GM21576 (cell line): ENCODE results near the gene STK32A.
"Not testable (repeated sequence)": the region's sequence is repeated elsewhere in the genome, so short reads cannot be mapped to it uniquely, and the experiment has no call there.

Experiments used
- ATAC-seq: cut with Tn5 transposase; IDR thresholded peaks from one replicate; pipeline ENCODE4 v1.9.1; 2021; ENCODE audit warnings: mild to moderate bottlenecking, moderate library complexity; ENCODE audit not compliant: unreplicated experiment

Gene STK32A

DNA sequence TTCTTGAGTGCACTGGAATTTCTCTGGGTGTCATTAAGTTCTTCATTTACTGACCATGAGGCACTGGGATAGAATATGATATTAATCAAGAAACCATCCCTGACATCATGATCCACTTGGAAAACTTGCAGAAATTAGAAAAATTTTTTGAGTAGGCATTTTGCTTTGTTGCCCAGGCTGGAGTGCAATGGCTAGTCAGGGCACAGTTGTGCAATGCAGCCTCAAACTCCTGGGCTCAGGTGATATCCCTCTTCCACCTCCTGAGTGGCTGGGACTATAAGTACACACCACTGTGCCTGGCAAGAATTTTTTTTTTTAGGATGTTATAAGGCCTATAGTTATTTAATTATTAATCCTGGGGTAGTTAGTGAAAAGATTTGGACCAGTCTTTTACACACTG, 106.5 kb downstream of the STK32A start:
- ATAC-seq, result no peak

DNA sequence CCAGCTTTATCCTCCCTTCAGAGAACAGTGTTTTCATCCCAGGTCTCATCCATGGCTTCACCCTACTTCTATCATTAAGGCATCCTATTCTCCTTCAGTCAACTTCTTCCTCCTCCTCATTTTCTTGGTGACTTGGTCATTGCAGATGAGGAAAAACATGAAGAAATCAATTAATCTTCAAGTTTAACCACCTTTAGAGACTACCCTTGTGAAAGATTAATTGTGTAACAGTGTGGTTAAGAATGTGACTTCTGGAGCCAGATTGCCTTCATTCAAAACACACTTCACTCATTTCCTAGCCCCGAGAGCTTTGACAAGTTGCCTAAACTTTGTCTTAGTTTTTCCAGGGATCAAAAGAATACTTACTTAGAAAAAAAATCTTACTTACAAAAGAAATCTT, 110.0 kb downstream of the STK32A start:
- ATAC-seq, result no peak

DNA sequence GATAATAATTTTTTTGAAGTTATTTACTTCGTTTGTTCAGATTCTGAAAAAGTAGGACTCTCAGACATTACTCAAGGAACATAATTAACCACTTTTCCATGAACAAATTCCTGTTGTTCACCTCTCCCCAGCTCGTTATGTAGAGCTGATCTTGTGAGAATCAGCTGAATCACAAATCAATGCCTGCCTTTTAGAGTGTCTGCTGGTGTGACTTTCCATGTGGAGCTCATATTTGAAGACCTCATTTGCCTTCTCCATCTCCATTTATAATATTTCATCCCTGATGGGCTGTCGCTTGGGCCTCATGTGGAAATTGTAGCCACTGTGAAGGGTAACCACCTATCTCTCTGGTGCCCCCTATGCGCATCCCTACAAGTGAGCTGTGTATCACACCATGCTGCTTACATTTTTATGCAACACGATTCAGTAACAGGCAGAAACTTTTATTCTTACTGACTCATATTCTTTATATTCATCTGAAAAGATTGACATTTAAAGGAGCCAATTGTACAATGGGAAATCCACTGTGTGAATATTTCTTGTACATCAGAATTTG, 111.3 kb downstream of the STK32A start:
- ATAC-seq, result no peak

DNA sequence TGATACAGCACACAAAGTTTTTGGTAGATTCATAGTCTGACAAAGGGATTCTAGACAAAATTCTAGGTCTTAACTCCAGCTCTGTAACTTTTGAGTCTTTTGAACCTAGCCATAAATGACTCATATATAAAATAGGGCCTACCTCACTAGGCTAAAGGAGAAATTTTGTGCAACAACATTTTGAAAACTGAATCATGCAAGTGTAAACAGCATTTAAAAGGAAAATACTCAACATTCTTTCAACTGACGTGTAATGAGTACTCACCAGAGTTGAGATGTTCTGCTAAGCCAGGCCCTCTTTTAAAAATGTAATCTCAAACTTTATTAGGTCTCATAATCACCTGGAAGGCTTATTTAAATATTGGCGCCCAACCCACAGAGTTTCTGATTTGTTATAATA, 113.2 kb downstream of the STK32A start:
- no peak for ATAC-seq

DNA sequence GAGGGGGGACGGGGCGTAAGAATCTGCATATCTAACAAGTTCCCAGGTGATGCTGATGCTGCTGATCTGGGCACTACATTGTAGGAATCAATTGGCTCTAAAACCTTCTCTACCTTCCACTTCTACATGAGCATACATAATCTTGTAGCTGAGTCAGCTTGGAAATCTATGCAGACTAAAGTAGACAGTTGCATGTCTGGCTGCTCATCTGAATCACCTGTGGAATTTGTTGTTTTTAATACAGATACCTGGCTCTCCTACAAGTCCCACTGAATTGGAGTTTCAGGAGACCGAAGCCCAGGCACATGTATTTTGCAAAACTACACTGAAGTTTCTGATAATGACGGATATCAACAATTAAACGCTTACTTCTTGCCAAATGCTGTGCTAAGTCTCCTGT, 113.6 kb downstream of the STK32A start:
- ATAC-seq, result no peak

DNA sequence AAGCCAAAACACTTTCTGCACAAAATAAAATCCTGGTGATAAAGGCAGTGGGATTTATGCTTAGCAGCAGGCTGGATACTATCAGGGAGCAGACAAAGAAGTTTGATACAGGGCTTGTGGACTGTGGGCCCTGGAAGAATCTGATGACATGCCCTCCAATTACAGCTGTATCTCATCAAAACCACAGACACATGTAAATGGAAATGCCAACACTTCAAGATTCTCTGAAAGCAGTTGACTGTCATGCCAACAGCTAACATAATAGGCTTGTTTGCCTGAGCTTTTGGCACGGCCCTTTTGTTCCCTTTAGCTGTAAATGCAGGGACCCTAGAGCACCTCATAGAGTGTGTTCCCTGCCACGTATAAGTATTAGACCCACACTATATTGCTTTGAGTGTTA, 114.4 kb downstream of the STK32A start:
- no peak for ATAC-seq

DNA sequence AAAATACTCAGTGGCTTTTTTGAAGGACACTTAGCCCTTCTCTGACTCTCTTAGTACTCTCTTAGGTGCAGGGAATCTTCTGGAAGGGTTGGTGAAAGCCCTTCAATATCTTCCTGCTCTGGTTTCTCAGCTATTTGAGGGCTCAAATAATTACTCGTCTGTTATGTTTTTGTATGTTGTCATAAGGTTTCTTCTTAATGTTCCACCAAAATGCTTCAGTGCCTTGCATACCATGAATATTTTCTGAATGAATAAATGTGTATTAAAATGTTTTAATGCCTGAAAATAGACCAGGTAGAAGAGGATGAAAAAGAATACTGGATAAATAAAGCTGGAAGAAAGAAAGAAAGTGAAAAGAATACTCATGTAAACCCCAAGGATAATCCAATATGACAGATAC, 124.3 kb downstream of the STK32A start:
- no peak for ATAC-seq

DNA sequence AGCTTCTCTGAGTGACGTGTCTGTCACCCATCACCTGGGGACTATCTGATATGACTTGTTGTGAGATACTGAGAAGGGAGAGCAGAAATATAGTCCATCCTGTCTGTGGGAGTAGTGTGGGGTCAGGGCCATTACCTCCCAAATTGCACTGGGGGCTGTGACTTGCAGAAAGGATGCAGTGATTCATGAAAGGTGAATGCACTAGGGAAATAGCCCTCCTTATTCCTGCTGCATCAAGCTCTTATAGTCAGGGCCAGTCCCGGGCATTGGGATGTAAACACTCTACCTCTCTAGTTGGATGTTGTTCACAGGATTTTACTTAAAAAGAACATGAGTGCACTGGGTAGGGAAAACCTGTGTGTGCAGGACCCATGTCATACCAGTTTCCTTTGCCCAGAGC, 124.8 kb downstream of the STK32A start:
- ATAC-seq, result no peak

DNA sequence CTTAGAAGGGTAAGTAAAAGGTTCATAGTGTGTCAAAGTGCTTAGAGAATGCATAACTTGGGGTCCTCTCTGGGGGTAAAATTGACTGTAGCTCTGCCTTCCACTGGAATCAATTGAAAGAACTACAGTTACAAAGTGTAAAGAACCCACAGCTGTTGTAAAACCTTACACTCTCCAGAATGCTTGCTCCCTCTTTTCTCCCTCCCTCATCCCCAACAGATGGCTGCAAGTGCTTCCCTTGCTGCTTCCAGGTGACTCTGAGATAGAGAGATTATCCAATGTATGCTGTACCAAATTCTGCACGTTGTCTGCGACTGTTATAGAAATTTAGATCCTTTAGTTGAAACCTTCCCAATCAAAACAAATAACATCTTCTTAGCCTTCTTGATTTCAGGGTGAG, 126.0 kb downstream of the STK32A start:
- no peak for ATAC-seq

DNA sequence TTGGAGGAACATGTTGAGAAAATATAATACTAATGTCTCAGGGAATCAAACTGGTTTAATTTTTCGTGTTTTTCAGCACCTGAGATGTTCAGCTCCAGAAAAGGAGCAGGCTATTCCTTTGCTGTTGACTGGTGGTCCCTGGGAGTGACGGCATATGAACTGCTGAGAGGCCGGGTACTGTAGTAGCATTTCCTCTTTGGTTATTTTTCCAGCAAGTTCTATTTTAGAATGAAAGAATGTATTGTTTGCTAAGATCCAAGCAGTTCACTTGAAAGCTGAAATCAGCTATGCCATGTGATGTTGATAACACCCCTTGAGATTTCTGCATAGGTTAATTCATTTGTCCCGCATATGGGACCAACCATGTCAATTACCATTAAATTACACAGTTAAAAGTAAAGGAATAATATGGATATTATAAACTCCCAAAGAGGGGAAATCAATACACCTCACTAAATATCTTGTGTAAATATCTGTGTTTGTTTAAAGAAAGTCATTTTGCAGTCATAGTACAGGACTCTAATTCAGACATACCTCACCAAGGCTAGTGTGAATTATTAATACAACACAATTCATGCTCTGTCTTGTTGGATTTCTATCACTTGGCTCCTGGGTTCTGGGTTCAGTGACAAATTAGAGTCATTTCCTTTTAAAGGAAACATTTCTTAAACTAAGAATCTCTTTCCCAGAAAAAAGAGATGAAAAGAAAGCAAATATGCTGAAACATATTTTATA, 126.8 kb downstream of the STK32A start:
- no peak for ATAC-seq

DNA sequence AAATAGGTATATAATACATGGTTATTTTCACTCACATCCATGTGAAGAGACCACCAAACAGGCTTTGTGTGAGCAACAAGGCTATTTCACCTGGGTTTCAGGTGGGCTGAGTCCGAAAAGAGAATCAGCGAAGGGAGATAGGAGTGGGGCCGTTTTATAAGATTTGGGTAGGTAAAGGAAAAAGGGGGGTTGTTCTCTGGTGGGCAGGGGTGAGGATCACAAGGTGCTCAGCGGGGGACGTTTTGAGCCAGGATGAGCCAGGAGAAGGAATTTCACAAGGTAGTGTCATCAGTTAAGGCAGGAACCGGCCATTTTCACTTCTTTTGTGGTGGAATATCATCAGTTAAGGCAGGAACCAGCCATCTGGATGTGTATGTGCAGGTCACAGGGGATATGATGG, 132.6 kb downstream of the STK32A start:
- ATAC-seq, result not testable (repeated sequence)

DNA sequence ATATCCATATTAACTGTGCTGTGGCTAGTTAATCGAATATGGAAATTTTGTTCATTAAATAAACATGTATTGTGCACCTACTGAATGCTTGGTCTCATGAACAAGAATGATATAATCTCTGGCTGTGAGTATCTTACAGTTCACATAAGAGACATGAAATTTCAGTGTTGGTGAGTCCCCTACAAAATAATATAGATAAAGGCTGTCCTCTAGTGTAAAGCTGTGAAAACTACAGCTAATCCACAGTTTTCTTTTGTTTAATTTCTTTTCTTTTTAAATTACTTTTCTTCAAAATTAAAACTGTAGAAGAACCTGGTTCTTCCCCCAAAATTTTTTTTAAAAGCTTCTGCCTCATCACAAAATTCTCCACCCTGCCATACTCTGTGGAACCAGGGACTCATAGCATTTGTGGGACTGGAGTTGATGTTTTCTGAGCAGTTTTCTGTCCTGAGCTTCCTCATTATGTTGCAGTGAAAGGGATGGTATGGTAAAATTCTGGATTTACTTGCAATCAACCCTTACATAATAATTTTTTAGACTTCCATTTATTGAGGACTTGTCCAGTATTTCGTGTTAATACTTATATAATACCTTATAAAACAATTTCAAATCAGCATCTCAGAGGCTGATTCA, 135.0 kb downstream of the STK32A start:
- no peak for ATAC-seq

DNA sequence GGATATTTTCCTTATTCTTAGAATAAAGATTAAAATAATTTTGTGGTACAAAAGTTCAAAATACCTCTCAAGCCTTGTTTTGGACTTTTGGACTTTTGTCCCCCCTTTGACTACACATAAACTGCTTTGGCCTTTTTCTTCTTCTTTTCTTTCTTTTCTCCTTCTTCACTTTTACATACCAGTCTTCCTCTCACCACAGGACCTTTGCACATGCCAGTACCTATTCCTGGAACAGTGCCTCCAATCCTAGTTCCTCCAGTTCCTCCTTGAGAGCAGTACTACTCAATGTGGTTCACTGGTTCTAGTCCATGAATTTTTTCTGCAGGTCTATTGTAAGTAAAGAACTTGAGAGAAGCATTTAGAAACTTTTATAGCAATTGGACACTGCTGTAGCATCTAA, 136.5 kb downstream of the STK32A start:
- no peak for ATAC-seq

DNA sequence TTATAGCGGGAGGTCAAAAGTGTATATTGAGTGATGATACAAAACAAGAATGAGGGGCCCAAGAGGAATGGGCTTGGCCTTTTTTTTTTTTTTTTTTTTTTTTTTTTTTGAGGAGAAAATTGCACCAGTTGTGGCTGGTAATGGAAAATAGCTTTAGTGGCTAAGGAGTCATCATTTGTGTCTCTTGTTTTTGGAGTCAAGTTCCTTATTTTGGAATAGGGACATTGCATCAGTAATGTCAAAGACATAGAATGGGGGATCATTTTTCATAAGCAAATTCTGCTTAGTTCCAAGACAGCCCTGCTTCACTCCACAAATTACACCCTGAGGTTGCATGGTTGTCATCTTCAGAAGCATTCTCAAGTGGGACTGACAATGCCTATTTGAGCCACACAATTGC, 137.4 kb downstream of the STK32A start:
- ATAC-seq, result no peak

DNA sequence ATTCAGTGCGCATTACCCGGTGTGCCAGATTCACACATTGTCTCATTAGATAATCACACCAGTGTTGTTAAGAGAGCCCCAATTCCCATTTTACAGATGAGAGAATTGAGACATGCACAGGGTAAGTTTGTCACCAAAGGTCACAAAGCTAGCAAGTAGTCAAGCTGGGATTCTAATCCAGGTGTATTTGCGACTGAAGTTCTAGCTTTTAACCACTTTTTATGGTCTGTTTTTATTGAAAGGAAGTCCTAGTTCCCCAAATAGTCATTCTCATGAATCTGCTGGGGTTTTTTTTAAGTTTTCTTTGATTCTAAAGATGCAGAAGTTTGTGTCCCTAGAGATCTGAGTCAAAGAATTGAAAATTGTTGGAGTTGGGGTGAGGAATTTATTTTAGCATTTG, 138.5 kb downstream of the STK32A start:
- ATAC-seq, result no peak

DNA sequence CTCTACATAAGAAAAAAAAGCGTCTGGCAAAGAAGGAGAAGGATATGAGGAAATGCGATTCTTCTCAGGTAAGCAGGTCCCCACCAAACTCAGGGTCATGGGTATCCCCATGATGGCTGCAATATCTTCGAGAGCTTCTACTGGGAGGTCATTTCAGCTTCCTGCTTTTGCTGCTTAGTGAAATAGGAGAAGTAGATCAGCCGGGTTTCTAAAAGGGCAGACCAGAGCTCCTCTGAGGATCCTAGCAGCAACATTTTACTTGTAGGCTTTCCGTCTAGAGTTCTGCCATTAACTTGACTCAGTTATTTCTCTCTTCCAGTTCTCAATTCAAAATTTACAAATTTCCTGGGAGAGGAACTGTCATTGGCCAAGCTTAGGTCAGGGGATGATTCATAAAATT, 140.3 kb downstream of the STK32A start:
- ATAC-seq, result no peak

DNA sequence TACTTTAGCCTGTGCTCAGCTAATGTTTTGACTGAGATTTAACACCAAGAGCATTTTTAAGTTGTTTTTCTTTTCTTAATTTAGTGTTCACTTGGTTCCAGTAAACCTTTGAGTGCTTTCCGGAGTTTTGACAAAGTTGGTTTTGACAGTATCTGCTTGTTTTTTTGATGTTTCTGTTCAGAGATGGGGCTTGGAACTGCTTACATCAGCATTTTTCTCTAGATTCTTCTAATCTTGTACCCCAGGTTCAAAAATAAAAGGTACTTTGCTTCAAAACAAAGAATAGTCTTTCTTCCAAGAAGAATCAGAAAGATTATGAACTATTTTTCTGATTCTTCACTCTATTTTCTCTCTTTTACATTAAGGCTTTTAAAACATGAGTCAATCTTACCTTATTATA, 142.9 kb downstream of the STK32A start:
- ATAC-seq, result no peak

DNA sequence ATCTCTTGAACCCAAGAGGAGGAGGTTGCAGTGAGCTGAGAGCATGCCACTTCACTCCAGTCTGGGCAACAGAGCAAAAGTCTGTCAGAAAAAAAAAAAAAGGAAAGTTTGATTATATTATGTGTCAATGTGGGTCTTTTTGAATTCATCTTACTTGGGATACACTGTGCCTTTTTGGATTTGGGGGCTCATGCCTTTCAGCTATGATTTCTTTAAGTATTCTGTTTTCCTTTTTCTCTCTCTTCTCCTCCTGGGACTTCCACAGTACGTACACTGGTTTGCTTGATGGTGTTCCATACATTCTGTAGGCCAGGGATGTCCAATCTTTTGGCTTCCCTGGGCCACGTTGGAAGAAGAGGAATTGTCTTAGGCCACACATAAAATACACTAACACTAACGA, 146.7 kb downstream of the STK32A start:
- no peak for ATAC-seq

DNA sequence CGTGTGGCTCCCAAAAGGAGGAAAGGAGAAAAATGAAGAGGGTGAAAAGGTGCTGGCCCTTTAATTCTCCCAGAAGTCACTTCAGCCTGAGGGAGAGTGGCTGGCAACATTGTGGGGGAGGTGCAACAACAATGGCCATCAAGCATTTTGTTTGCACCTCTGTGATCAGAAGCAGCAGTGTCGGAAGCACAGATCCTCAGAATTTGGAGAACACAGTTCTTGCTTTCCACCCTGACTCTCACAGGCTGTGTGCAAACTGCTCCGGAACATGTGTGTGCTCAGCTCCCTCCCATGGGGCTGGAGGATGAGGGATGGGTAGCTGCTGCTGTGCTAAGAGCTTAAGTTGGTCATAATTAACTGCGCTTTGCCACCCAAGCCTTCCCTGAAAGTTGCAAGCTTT, 147.9 kb downstream of the STK32A start:
- ATAC-seq, result no peak

DNA sequence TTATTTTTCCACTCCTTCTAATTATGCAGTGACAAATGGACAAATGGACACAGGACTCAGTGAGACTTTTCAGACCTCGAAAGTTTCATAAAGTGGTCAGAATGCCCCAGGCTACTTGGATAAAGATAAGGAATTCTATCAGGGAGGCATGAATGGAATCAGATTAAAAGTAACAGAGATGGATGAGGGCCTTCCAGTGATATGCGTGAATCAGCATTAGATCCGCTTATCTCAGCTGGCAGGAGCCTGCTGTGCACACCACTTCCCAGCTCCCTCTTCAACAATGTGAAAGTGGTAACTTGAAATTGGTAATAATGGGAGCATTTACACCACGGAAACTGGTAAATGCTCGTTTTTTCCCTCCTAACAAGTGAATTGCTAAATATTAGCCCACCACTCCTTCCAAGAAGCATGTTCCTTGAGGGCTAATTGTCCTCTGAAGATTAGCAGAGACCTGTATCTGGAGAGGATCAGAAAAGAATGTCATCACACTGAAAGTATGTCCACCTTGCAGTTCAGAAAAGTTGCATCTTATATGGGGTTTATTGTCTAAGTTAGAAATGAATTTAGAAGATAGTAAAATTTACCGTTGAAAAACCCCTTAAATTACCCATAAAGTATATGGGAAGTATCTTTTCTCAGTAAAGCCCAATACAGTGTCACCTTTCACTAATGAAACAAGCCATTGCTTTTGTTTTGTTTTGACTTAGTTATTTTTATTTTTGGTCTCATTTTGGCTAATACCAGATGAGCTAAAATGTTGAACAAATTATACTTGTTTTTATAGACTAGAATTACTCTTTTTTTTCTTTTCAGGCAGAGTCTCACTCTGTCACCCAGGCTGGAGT, 149.7 kb downstream of the STK32A start:
- no peak for ATAC-seq

DNA sequence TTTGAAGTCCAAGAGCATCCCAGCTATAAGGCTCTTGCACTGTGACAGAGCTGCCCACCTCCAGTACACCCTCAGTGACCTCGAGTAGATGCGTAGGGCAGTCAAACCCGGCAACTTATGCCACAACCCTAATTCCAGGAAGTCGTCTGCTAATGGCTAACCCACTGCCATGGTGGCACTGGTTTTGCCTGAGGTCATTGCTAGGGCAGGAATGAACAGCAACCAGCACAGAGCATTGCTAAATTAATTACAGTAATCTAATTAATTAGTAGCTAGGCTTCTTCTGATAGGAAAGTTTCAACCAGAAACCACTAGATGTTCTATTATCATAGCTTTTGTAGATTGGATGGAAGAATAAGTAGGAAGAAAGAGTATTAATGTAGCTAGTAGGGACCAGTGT, 152.3 kb downstream of the STK32A start:
- ATAC-seq, result no peak
